Tibial nerve (tissue), 4 donors: Measurements from ENCODE around the gene SLC16A6. TPM values are rescaled to one million over a fixed set of nuclear protein-coding genes. Genes with fewer than 3 reads are reported as not detected.
"Not testable (repeated sequence)": the region's sequence is repeated elsewhere in the genome, so short reads cannot be mapped to it uniquely, and the experiment has no call there.

Experiments used
- DNase-seq, 2 donors: peaks; one replicate each; pipeline ENCODE4 v3.0.0-alpha.2; 2019; ENCODE audit warnings: low spot score in 2 of 2
- H3K27ac ChIP-seq, 4 donors: fragments of 200-600 bp; sonication (generic) in 3 of 4; one replicate each; pipeline ENCODE4 v1.5.1; 2017 to 2019; ENCODE audit warnings: mild to moderate bottlenecking in 1 of 4
- H3K27me3 ChIP-seq, 2 donors: fragments of 200-600 bp; sonication (generic) in 1 of 2; one replicate each; pipeline versions ENCODE4 v1.5.1 to v1.6.0; 2017 to 2019
- H3K36me3 ChIP-seq, 3 donors: fragments of 200-600 bp; sonication (generic); one replicate each; pipeline ENCODE4 v1.5.1; 2018 to 2019
- H3K4me1 ChIP-seq, 4 donors: fragments of 200-600 bp; sonication (generic) in 3 of 4; one replicate each; pipeline ENCODE4 v1.5.1; 2017 to 2019
- H3K4me3 ChIP-seq, 4 donors: fragments of 200-600 bp; sonication (generic) in 3 of 4; one replicate each; pipeline ENCODE4 v1.5.1; 2017 to 2019; ENCODE audit warnings: mild to moderate bottlenecking in 1 of 4, moderate library complexity in 1 of 4
- H3K9me3 ChIP-seq, 4 donors: fragments of 200-600 bp; sonication (generic) in 3 of 4; one replicate each; pipeline ENCODE4 v1.5.1; 2017 to 2019
- EP300 ChIP-seq, 2 donors: sonication (generic); formaldehyde crosslinking; IDR thresholded peaks; one replicate each; pipeline ENCODE4 v1.6.1; 2017; ENCODE audit warnings: antibody characterized with exemption in 2 of 2, mild to moderate bottlenecking in 1 of 2
- POLR2A ChIP-seq, 2 donors: fragments of 450-650 bp; IDR thresholded peaks; one replicate each; pipeline ENCODE4 v1.6.1; 2017; ENCODE audit warnings: antibody characterized with exemption in 2 of 2, mild to moderate bottlenecking in 2 of 2, moderate library complexity in 2 of 2
- WGBS, 2 donors: methylation state at CpG; one replicate each; pipeline ENCODE4 v1.1.5; 2018; 5-methylcytosine and 5-hydroxymethylcytosine counted together
- total RNA-seq, 4 donors: library from RNA; depleted of rRNA; stranded (reverse); fragments of >200 nt; gene quantifications; one replicate each; pipeline ENCODE4 v1.1.0, GENCODE V29; 2016
- TF ChIP-seq, protein P1 (sequence below), 5 experiments: fragments of 200-600 bp in 3 of 5; fragments of 450-650 bp in 2 of 5; sonication (generic) in 3 of 5; IDR thresholded peaks; one replicate each; pipeline ENCODE4 v1.5.1; 2016 to 2019; ENCODE audit warnings: antibody characterized with exemption in 5 of 5, mild to moderate bottlenecking in 3 of 5, moderate library complexity in 2 of 5

The SLC16A6 gene
- total RNA-seq, 4 donors from 2014 or later = 0.20 to 0.90 TPM; not detected in 2

DNA sequence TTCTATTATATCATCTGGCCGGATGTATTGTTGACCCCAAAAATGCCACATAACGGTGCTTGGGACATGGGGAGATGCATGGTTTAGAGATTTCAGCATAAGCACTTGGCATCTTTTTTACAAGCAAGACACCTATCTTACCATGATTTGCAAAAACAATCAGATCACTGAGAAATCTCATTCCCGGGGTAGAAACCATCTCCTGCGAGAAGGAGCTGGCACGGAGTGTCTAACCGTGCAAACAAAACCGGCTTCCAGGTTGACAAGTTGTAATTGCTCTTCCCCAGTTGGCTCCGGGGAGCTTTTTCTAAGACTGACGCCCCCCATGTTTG lies 1.0 kb downstream of the SLC16A6 start:
- Histone ChIP-seq H3K27ac (peak overlapping the region in 1 of 4 donors; percentile 84), H3K4me1 (peaks cover 0 to 34% (median 12%) of the 10 kb centered on the region in 4 donors), H3K36me3 (no peaks in the 10 kb centered on the region), H3K27me3 (peaks cover 0 to 35% of the 10 kb centered on the region in 2 donors), H3K9me3 (no peaks in the 10 kb centered on the region), H3K4me3 (peak overlapping the region in 3 of 4 donors; percentile 28 to 60 (median 58))
- no peak for DNase-seq
- 21 to 24% methylated on average over 9 of the region's 9 CpGs for WGBS, 2 donors
- TF ChIP-seq, protein P1, sequence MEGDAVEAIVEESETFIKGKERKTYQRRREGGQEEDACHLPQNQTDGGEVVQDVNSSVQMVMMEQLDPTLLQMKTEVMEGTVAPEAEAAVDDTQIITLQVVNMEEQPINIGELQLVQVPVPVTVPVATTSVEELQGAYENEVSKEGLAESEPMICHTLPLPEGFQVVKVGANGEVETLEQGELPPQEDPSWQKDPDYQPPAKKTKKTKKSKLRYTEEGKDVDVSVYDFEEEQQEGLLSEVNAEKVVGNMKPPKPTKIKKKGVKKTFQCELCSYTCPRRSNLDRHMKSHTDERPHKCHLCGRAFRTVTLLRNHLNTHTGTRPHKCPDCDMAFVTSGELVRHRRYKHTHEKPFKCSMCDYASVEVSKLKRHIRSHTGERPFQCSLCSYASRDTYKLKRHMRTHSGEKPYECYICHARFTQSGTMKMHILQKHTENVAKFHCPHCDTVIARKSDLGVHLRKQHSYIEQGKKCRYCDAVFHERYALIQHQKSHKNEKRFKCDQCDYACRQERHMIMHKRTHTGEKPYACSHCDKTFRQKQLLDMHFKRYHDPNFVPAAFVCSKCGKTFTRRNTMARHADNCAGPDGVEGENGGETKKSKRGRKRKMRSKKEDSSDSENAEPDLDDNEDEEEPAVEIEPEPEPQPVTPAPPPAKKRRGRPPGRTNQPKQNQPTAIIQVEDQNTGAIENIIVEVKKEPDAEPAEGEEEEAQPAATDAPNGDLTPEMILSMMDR (IDR thresholded peaks at IDR 0.05) = no peak
- TF ChIP-seq EP300 (IDR thresholded peaks at IDR 0.05) (no peak), POLR2A (IDR thresholded peaks at IDR 0.05) (no peak)

DNA sequence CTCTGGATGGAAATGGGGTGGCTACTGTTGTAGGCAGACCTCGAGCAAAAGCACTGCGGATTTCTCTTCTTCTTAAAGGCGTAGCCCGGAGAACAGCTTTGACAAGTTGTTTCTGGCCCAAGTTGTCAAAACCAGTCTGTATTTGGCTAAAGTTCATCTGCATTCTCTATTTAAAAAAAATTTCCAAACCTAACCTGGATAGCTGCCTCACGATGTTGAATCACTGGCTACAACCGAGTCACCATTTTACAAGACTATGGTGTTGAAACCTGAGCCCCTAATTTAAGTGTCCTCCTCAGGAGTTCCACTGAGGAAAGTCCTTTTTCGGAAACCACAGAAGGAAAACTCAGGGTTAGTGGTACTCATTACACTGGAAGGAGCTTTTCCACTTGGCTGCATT lies 1.5 kb downstream of the SLC16A6 start:
- TF ChIP-seq EP300 (IDR thresholded peaks at IDR 0.05) (no peak), POLR2A (IDR thresholded peaks at IDR 0.05) (no peak)
- TF ChIP-seq, protein P1 (IDR thresholded peaks at IDR 0.05) = no peak
- Histone ChIP-seq H3K9me3 (no peaks in the 10 kb centered on the region), H3K36me3 (no peaks in the 10 kb centered on the region), H3K4me3 (no peak overlapping the region), H3K27me3 (peaks cover 0 to 35% of the 10 kb centered on the region in 2 donors), H3K27ac (no peak overlapping the region), H3K4me1 (peaks cover 0 to 34% (median 12%) of the 10 kb centered on the region in 4 donors)
- no peak for DNase-seq
- WGBS, 2 donors = 65 to 73% methylated on average over 7 of the region's 7 CpGs

DNA sequence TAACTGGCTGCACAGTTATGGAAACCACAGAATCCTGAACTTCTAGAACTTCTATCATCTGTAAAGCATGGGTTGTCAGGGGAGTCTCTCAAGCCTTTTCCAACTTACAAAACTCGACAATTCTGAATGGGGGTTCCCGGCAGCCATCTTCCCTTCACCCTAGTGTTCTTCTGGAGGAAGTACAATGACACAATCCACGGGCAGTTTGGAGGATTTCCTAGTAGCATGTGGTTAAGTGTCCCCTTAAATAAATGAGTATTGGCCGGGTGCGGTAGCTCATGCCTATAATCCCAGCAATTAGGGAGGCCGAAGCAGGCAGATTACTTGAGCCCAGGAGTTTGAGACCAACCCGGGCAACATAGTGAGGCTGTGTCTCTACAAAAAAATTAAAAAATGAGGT lies 2.1 kb downstream of the SLC16A6 start:
- no peak overlapping the region for H3K27ac ChIP-seq
- 77 to 83% methylated on average over 7 of the region's 7 CpGs for WGBS, 2 donors
- TF ChIP-seq, protein P1 (IDR thresholded peaks at IDR 0.05) = peak in 1 of 5 experiments; percentile 14
- TF ChIP-seq EP300 (IDR thresholded peaks at IDR 0.05) = no peak

DNA sequence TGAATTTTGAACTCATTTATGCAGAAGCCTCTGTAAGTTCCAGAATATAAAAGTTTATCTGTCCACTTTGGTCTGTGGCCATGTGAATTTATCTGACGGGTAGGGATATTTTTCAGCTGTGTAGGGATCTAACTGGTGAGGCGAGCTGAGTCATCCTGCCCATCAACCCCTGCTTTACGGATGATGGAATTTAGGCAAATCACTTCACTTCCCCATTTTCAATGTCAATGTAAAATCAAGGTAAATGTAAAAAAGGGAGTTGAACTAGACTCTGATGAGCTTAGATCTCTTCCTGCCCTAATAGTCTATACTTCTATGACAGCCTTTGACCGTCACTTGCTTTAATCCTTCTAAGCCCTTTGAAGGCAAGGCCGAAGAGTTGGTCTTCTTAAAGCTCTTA lies 2.6 kb downstream of the SLC16A6 start:
- Histone ChIP-seq H3K27me3 (peaks cover 0 to 26% of the 10 kb centered on the region in 2 donors), H3K36me3 (no peaks in the 10 kb centered on the region)
- WGBS, 2 donors = 77 to 88% methylated on average over 5 of the region's 5 CpGs

More for the DNA sequence above, 2.1 kb downstream of the SLC16A6 start:
- no peak for DNase-seq
- H3K36me3 ChIP-seq = no peaks in the 10 kb centered on the region
- peaks cover 0 to 30% of the 10 kb centered on the region in 2 donors for H3K27me3 ChIP-seq
- H3K9me3 ChIP-seq = no peaks in the 10 kb centered on the region
- peaks cover 0 to 34% (median 12%) of the 10 kb centered on the region in 4 donors for H3K4me1 ChIP-seq
- no peak overlapping the region for H3K4me3 ChIP-seq

DNA sequence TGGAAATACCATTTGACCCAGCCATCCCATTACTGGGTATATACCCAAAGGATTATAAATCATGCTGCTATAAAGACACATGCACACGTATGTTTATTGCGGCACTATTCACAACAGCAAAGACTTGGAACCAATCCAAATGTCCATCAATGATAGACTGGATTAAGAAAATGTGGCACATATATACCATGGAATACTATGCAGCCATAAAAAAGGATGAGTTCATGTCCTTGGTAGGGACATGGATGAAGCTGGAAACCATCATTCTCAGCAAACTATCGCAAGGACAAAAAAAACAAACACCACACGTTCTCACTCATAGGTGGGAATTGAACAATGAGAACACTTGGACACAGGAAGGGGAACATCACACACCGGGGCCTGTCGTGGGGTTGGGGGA lies 9.0 kb downstream of the SLC16A6 start:
- not testable (repeated sequence) for H3K4me3 ChIP-seq, H3K9me3 ChIP-seq, H3K4me1 ChIP-seq, H3K36me3 ChIP-seq, DNase-seq, H3K27ac ChIP-seq, H3K27me3 ChIP-seq
- 69 to 76% methylated on average over 6 of the region's 6 CpGs for WGBS, 2 donors

More for the DNA sequence above, 2.6 kb downstream of the SLC16A6 start:
- no peak overlapping the region for H3K27ac ChIP-seq
- DNase-seq = no peak
- no peaks in the 10 kb centered on the region for H3K9me3 ChIP-seq
- H3K4me1 ChIP-seq = peaks cover 0 to 34% (median 12%) of the 10 kb centered on the region in 4 donors
- no peak overlapping the region for H3K4me3 ChIP-seq
- TF ChIP-seq, protein P1 (IDR thresholded peaks at IDR 0.05) = no peak
- no peak for TF ChIP-seq POLR2A (IDR thresholded peaks at IDR 0.05)
- no peak for TF ChIP-seq EP300 (IDR thresholded peaks at IDR 0.05)

DNA sequence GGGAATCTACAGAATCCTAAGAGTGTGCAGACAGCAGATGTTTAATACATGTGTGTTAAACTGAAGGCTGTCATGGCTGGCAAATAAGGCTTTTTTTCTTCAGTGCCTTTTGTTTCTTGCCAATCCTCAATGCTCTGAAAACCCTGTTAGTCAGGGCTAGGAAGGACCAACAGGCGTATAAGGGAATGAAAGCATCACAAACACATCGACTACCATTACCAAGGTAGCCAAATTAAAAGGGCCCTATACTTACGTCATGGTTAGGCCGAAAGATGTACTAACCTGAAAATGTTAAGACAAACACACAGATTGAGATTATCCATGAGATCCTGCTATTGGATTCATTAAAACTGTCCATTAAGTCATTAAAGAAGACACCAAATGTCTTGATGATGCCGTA lies 13.1 kb downstream of the SLC16A6 start:
- no peaks in the 10 kb centered on the region for H3K4me1 ChIP-seq
- H3K27me3 ChIP-seq = no peaks in the 10 kb centered on the region
- DNase-seq = no peak
- WGBS, 2 donors = 96% methylated on average over 5 of the region's 5 CpGs
- H3K9me3 ChIP-seq = peaks cover 0 to 9% (median 0%) of the 10 kb centered on the region in 4 donors
- no peak overlapping the region for H3K4me3 ChIP-seq
- no peak overlapping the region for H3K27ac ChIP-seq
- TF ChIP-seq POLR2A (IDR thresholded peaks at IDR 0.05) = no peak
- TF ChIP-seq, protein P1 (IDR thresholded peaks at IDR 0.05) = no peak
- no peak for TF ChIP-seq EP300 (IDR thresholded peaks at IDR 0.05)
- no peaks in the 10 kb centered on the region for H3K36me3 ChIP-seq

DNA sequence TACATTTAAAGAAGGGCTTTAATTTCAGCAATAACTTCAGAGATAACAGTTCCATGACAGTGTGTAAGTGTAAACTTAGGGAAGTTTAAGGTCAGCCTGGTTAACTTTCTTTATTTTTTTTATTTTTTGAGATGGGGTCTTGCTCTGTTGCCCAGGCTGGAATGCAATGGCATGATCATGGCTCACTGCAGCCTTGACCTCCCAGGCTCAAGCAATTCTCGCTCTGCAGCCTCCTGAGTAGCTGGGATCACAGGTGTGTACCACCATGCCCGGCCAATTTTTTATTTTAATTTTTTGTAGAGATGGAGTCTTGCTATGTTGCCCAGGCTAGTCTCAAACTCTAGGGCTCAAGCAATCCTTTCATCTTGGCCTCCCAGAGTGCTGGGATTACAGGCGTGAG lies 14.6 kb downstream of the SLC16A6 start:
- WGBS, 2 donors = 93% methylated on average over 3 of the region's 3 CpGs
- H3K9me3 ChIP-seq, H3K4me3 ChIP-seq, DNase-seq, H3K36me3 ChIP-seq, H3K4me1 ChIP-seq, H3K27me3 ChIP-seq, H3K27ac ChIP-seq: not testable (repeated sequence)
